Mesodermal cell (in vitro differentiated cells): ENCODE results near the gene ARHGAP23.
"Not testable (repeated sequence)": the region's sequence is repeated elsewhere in the genome, so short reads cannot be mapped to it uniquely, and the experiment has no call there.

ENCODE experiments used
- H3K27ac ChIP-seq: 2 replicates; pipeline ENCODE4 v1.7.0; 2013; ENCODE audit warnings: mild to moderate bottlenecking, low read depth, low read length, moderate library complexity; ENCODE audit not compliant: severe bottlenecking
- H3K36me3 ChIP-seq: 2 replicates; pipeline ENCODE4 v1.7.1; 2013; ENCODE audit warnings: mild to moderate bottlenecking, low read length, moderate library complexity; ENCODE audit not compliant: control insufficient read depth, insufficient read depth
- H3K4me1 ChIP-seq: one replicate; pipeline ENCODE4 v1.7.1; 2013; ENCODE audit warnings: mild to moderate bottlenecking, low read length; ENCODE audit not compliant: insufficient read depth, control insufficient read depth, poor library complexity, severe bottlenecking
- H3K4me3 ChIP-seq: 2 replicates; pipeline ENCODE4 v1.7.0; 2013; ENCODE audit warnings: low read length, control low read depth, mild to moderate bottlenecking; ENCODE audit not compliant: insufficient read depth, poor library complexity, severe bottlenecking; ENCODE audit errors: extremely low read depth
- H3K9me3 ChIP-seq: 2 replicates; pipeline ENCODE4 v1.7.1; 2013; ENCODE audit warnings: mild to moderate bottlenecking, low read length, moderate library complexity; ENCODE audit not compliant: control insufficient read depth
- WGBS, 2 experiments: methylation state at CpG; one replicate each; pipeline ENCODE4 v1.1.5; 2013; ENCODE audit warnings: missing lambda C conversion rate in 2 of 2; ENCODE audit not compliant: insufficient coverage in 2 of 2; 5-methylcytosine and 5-hydroxymethylcytosine counted together

ARHGAP23 gene

GRCh38 chr17:38530856-38531255 lies 102.6 kb downstream of the ARHGAP23 start:
- H3K4me1 ChIP-seq, result peaks cover 12% of the 10 kb centered on the region
- not testable (repeated sequence) for H3K36me3 ChIP-seq, H3K9me3 ChIP-seq, H3K27ac ChIP-seq, H3K4me3 ChIP-seq
- WGBS, 2 experiments, result 88 to 90% methylated on average over 2 to 4 of the region's 11 CpGs

- H3K36me3 ChIP-seq, H3K4me3 ChIP-seq, H3K9me3 ChIP-seq, H3K27ac ChIP-seq: not testable (repeated sequence)
- H3K4me1 ChIP-seq, result peaks cover 12% of the 10 kb centered on the region
- WGBS, 2 experiments, result 79% methylated on average over 2 of the region's 11 CpGs; no CpG with 5 or more reads in 1 of the 2 experiments
Observed at GRCh38 chr17:38531761-38532160, 103.5 kb downstream of the ARHGAP23 start.

- WGBS, 2 experiments, result 91 to 95% methylated on average over 8 to 16 of the region's 16 CpGs
- Histone ChIP-seq H3K4me1 (peaks cover 12% of the 10 kb centered on the region), H3K4me3 (no peak overlapping the region), H3K36me3 (no peaks in the 10 kb centered on the region), H3K9me3 (no peaks in the 10 kb centered on the region), H3K27ac (no peak overlapping the region)
Observed at GRCh38 chr17:38532451-38532850, 104.2 kb downstream of the ARHGAP23 start.

- Histone ChIP-seq H3K4me1 (peaks cover 12% of the 10 kb centered on the region), H3K9me3 (no peaks in the 10 kb centered on the region), H3K27ac (no peak overlapping the region), H3K4me3 (no peak overlapping the region), H3K36me3 (no peaks in the 10 kb centered on the region)
- WGBS, 2 experiments, result 62 to 83% methylated on average over 6 to 7 of the region's 9 CpGs
Observed at GRCh38 chr17:38533241-38533640, 105.0 kb downstream of the ARHGAP23 start.

GRCh38 chr17:38533866-38534497 lies 105.7 kb downstream of the ARHGAP23 start:
- no peak overlapping the region for H3K27ac ChIP-seq
- H3K4me1 ChIP-seq, result peaks cover 12% of the 10 kb centered on the region

GRCh38 chr17:38534498-38534885 lies 106.2 kb downstream of the ARHGAP23 start:
- no peak overlapping the region for H3K4me3 ChIP-seq
- no peak overlapping the region for H3K27ac ChIP-seq
- 81 to 94% methylated on average over 5 to 7 of the region's 7 CpGs for WGBS, 2 experiments
- H3K4me1 ChIP-seq, result peaks cover 12% of the 10 kb centered on the region
- no peaks in the 10 kb centered on the region for H3K9me3 ChIP-seq
- no peaks in the 10 kb centered on the region for H3K36me3 ChIP-seq

More at GRCh38 chr17:38533866-38534497, 105.7 kb downstream of the ARHGAP23 start:
- 85% methylated on average over 8 to 11 of the region's 13 CpGs for WGBS, 2 experiments
- H3K4me3 ChIP-seq, result no peak overlapping the region
- no peaks in the 10 kb centered on the region for H3K36me3 ChIP-seq
- no peaks in the 10 kb centered on the region for H3K9me3 ChIP-seq

- H3K9me3 ChIP-seq, result no peaks in the 10 kb centered on the region
- WGBS, 2 experiments, result 95 to 97% methylated on average over 8 of the region's 8 CpGs
Observed at GRCh38 chr17:38535886-38536285, 107.6 kb downstream of the ARHGAP23 start.

GRCh38 chr17:38536661-38537060 lies 108.4 kb downstream of the ARHGAP23 start:
- Histone ChIP-seq H3K9me3 (no peaks in the 10 kb centered on the region), H3K4me3 (no peak overlapping the region), H3K36me3 (no peaks in the 10 kb centered on the region), H3K27ac (no peak overlapping the region), H3K4me1 (peaks cover 12% of the 10 kb centered on the region)
- WGBS, 2 experiments, result 92 to 100% methylated on average over 2 to 4 of the region's 4 CpGs

More at GRCh38 chr17:38535886-38536285, 107.6 kb downstream of the ARHGAP23 start:
- H3K4me3 ChIP-seq, result no peak overlapping the region
- H3K27ac ChIP-seq, result no peak overlapping the region
- peaks cover 12% of the 10 kb centered on the region for H3K4me1 ChIP-seq
- no peaks in the 10 kb centered on the region for H3K36me3 ChIP-seq

GRCh38 chr17:38538906-38539305 lies 110.6 kb downstream of the ARHGAP23 start:
- Histone ChIP-seq H3K4me3 (no peak overlapping the region), H3K4me1 (peaks cover 4% of the 10 kb centered on the region), H3K36me3 (no peaks in the 10 kb centered on the region), H3K27ac (no peak overlapping the region), H3K9me3 (no peaks in the 10 kb centered on the region)
- WGBS, 2 experiments, result 88 to 89% methylated on average over 7 of the region's 9 CpGs

- H3K9me3 ChIP-seq, result no peaks in the 10 kb centered on the region
- WGBS, 2 experiments, result 90 to 91% methylated on average over 5 to 8 of the region's 8 CpGs
- H3K27ac ChIP-seq, result no peak overlapping the region
- no peak overlapping the region for H3K4me3 ChIP-seq
- no peaks in the 10 kb centered on the region for H3K36me3 ChIP-seq
- no peaks in the 10 kb centered on the region for H3K4me1 ChIP-seq
Observed at GRCh38 chr17:38539386-38539785, 111.1 kb downstream of the ARHGAP23 start.

- H3K4me3 ChIP-seq, result no peak overlapping the region
- no peak overlapping the region for H3K27ac ChIP-seq
- H3K9me3 ChIP-seq, result no peaks in the 10 kb centered on the region
- 89 to 91% methylated on average over 7 to 8 of the region's 11 CpGs for WGBS, 2 experiments
- H3K36me3 ChIP-seq, result no peaks in the 10 kb centered on the region
- no peaks in the 10 kb centered on the region for H3K4me1 ChIP-seq
Observed at GRCh38 chr17:38540514-38541045, 112.3 kb downstream of the ARHGAP23 start.
